HEK293T (cell line): Measurements from ENCODE around the gene RCAN3.

Experiments used
- CTCF ChIA-PET: fragments of 350-600 bp; formaldehyde crosslinking; extraction: SDS; loops from one replicate; lab custom pipeline; 2021; ENCODE audit warnings: antibody characterized with exemption, inconsistent platforms; lab: Yijun Ruan, JAX
- POLR2A ChIA-PET: fragments of 350-600 bp; formaldehyde crosslinking; extraction: SDS; loops from one replicate; lab custom pipeline; 2020; ENCODE audit warnings: antibody characterized with exemption, inconsistent platforms; lab: Yijun Ruan, JAX
- DNase-seq: peaks from one replicate; pipeline ENCODE4 v3.0.0; 2012; ENCODE audit warnings: mixed read lengths; ENCODE audit errors: extremely low spot score
- ARNT ChIP-seq: fragments of 450-650 bp; IDR thresholded peaks from 2 replicates; pipeline ENCODE4 v1.6.1; 2017; ENCODE audit warnings: mild to moderate bottlenecking
- BHLHE40 ChIP-seq: fragments of 450-650 bp; IDR thresholded peaks from 2 replicates; pipeline ENCODE4 v1.6.1; 2016; ENCODE audit warnings: mild to moderate bottlenecking, moderate library complexity, borderline replicate concordance
- CTBP1 ChIP-seq: fragments of 450-650 bp; IDR thresholded peaks from 2 replicates; pipeline ENCODE4 v1.6.1; 2016; ENCODE audit warnings: borderline replicate concordance
- ELF4 ChIP-seq: fragments of 450-650 bp; IDR thresholded peaks from 2 replicates; pipeline ENCODE4 v1.6.1; 2017; ENCODE audit warnings: antibody characterized with exemption
- FOXA1 ChIP-seq: fragments of 450-650 bp; IDR thresholded peaks from 2 replicates; pipeline ENCODE4 v1.6.1; 2016; ENCODE audit warnings: mild to moderate bottlenecking
- FOXK2 ChIP-seq: fragments of 450-650 bp; IDR thresholded peaks from 2 replicates; pipeline ENCODE4 v1.6.1; 2016; ENCODE audit warnings: mild to moderate bottlenecking
- FOXM1 ChIP-seq: fragments of 450-650 bp; IDR thresholded peaks from 2 replicates; pipeline ENCODE4 v1.6.1; 2017; ENCODE audit warnings: mild to moderate bottlenecking, borderline replicate concordance
- HDGF ChIP-seq: fragments of 450-650 bp; IDR thresholded peaks from 2 replicates; pipeline ENCODE4 v1.6.1; 2017; ENCODE audit warnings: antibody characterized with exemption, borderline replicate concordance
- L3MBTL2 ChIP-seq: fragments of 450-650 bp; conservative IDR thresholded peaks from 2 replicates; pipeline ENCODE4 v1.6.1; 2016; ENCODE audit warnings: mild to moderate bottlenecking
- LEF1 ChIP-seq: fragments of 450-650 bp; IDR thresholded peaks from 2 replicates; pipeline ENCODE4 v1.6.1; 2017; ENCODE audit warnings: mild to moderate bottlenecking, borderline replicate concordance
- NFRKB ChIP-seq: fragments of 450-650 bp; IDR thresholded peaks from 2 replicates; pipeline ENCODE4 v1.6.1; 2016; ENCODE audit warnings: mild to moderate bottlenecking, moderate library complexity
- SP1 ChIP-seq: fragments of 450-650 bp; IDR thresholded peaks from 2 replicates; pipeline ENCODE4 v1.6.1; 2017
- SUZ12 ChIP-seq: fragments of 450-650 bp; IDR thresholded peaks from 2 replicates; pipeline ENCODE4 v1.6.1; 2016; ENCODE audit warnings: mild to moderate bottlenecking
- TARDBP ChIP-seq: fragments of 450-650 bp; IDR thresholded peaks from 2 replicates; pipeline ENCODE4 v1.6.1; 2016
- ZNF384 ChIP-seq: fragments of 450-650 bp; IDR thresholded peaks from 2 replicates; pipeline ENCODE4 v1.6.1; 2016
- TF ChIP-seq, protein P1 (sequence below): fragments of 450-650 bp; IDR thresholded peaks from 2 replicates; pipeline ENCODE4 v1.6.1; 2016

The RCAN3 gene

DNA sequence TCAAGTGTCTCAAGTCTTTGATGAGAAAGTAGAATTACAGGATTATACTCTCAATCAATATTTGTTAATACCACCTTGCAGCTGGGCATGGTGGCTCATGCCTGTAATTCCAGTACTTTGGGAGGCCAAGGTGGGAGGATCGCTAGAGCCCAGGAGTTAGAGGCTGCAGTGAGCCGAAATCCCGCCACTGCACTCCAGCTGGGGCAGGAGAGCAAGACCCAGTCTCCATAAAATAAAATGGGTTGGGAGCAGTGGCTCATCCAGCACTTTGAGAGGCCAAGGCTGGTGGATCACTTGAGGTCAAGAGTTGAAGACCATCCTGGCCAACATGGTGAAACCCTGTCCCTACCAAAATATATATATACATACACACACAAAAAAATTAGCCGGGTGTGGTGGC, 52.1 kb downstream of the RCAN3 start:
- no peak for DNase-seq
- no peak for TF ChIP-seq LEF1
- ChIA-PET CTCF (interaction anchor here (1.1 kb wide), 1 partner anchor 13 kb away, joined by 3 read pairs; no protein-coding TSS in a partner anchor), POLR2A (no interaction called here)

DNA sequence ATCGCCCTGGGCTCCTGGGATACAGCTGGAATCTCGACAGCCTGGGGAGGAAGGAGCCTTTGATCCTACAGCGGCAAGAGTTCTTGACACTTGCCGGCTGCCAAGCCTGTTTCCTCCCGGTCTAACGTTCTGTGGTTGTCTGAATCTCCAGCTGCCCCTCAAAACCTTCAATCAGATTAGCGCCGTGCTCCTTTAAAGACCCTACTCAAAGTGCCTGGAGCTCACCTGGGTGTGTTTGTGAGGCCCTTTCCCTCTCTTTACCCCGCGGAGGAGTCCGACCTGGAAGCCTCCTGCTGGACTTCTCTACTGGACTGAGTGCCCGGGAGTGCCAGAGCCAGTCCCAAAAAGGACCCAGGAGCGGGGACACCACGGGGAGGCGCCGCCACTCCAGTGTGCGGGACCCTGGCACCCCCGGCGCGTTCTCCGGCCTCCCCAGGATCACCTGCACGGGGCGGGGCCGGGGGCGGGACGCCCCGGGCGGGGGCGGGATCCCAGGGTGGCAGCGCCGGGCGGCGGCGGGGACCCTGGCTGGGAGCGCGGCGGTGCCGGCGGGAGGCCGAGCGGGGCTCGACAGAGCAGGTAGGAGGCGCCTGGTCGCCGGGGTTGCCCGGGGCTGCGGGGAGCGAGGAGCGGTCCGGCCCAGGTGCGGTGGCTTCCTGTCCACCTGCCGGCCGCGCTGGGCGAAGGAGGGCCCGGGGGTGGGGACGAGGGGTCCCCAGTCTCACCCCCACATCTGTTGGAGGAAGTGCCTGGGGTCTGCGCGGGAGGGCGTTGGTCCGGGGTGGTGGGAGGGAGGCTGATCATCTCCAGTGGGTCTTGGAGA, 53.2 kb downstream of the RCAN3 start, which contains the start of gene NCMAP:
Gene NCMAP (plus strand): TSS at position 497 of the 823 bp plus-strand sequence. CDS start 39,344 bp downstream, outside the sequence.
- ChIA-PET CTCF (no interaction called here), POLR2A (no interaction called here)
- TF ChIP-seq CTBP1 (no peak), FOXA1 (no peak), HDGF (no peak), ARNT (no peak), FOXM1 (no peak)
- TF ChIP-seq, protein P1, sequence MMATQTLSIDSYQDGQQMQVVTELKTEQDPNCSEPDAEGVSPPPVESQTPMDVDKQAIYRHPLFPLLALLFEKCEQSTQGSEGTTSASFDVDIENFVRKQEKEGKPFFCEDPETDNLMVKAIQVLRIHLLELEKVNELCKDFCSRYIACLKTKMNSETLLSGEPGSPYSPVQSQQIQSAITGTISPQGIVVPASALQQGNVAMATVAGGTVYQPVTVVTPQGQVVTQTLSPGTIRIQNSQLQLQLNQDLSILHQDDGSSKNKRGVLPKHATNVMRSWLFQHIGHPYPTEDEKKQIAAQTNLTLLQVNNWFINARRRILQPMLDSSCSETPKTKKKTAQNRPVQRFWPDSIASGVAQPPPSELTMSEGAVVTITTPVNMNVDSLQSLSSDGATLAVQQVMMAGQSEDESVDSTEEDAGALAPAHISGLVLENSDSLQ, result no peak
- no peak for DNase-seq

DNA sequence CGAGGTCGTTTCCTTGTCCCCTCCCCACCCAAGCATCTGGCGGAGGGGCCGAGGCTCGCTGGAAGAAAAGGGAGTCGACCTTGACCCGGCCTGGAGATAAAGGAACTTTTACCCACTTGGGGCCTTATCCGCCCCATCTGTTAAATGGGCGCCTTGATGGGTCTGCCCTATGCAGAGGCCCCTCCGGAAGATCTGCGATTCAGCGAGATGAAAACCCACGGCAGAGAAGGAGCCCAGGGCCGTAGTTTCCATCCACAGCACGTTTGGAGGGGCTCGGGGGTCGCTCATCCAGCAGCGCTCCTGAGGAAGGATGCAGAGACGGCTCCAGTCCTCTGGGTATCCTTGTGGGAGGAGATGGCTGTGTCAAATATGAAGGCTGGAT, 53.8 kb downstream of the RCAN3 start:
- DNase-seq, result no peak
- CTCF ChIA-PET, result no interaction called here

DNA sequence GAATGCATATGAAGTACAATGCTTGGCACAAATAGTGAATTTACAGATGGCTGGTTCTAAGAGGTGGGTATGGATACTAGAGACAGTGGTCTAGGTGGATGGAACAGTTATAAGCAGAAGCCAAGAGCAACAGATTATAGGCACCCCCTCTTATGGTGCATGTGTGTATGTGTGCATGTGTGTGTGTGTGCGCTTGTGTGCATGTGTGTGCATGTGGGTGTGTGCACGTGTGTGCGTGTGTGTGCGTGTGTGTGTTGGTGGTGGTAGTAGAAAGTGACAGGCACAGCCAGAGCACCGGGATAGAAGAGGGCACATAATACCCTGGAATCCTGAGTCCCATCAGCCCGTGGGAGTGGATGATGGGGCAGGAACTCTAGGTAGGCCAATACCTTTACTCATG, 54.6 kb downstream of the RCAN3 start:
- no peak for TF ChIP-seq CTBP1
- TF ChIP-seq ARNT, result no peak
- TF ChIP-seq L3MBTL2, result no peak
- TF ChIP-seq, protein P1, result no peak
- no peak for TF ChIP-seq BHLHE40
- no peak for TF ChIP-seq ELF4
- no peak for TF ChIP-seq FOXM1
- no peak for TF ChIP-seq FOXA1
- TF ChIP-seq HDGF, result no peak
- TF ChIP-seq SP1, result no peak
- TF ChIP-seq SUZ12, result no peak
- TF ChIP-seq TARDBP, result no peak
- no peak for TF ChIP-seq FOXK2
- no peak for TF ChIP-seq NFRKB
- no peak for TF ChIP-seq LEF1
- CTCF ChIA-PET, result no interaction called here
- POLR2A ChIA-PET, result no interaction called here
- DNase-seq, result no peak

More for the DNA sequence above, 53.8 kb downstream of the RCAN3 start:
- POLR2A ChIA-PET, result no interaction called here
- no peak for TF ChIP-seq SP1
- no peak for TF ChIP-seq TARDBP
- TF ChIP-seq FOXK2, result no peak
- TF ChIP-seq FOXA1, result no peak
- TF ChIP-seq FOXM1, result no peak
- no peak for TF ChIP-seq BHLHE40
- no peak for TF ChIP-seq HDGF
- TF ChIP-seq, protein P1, result no peak
- no peak for TF ChIP-seq NFRKB
- no peak for TF ChIP-seq SUZ12
- TF ChIP-seq ARNT, result no peak
- TF ChIP-seq CTBP1, result no peak
- no peak for TF ChIP-seq L3MBTL2
- TF ChIP-seq ELF4, result no peak
- no peak for TF ChIP-seq LEF1
- no peak for TF ChIP-seq ZNF384

DNA sequence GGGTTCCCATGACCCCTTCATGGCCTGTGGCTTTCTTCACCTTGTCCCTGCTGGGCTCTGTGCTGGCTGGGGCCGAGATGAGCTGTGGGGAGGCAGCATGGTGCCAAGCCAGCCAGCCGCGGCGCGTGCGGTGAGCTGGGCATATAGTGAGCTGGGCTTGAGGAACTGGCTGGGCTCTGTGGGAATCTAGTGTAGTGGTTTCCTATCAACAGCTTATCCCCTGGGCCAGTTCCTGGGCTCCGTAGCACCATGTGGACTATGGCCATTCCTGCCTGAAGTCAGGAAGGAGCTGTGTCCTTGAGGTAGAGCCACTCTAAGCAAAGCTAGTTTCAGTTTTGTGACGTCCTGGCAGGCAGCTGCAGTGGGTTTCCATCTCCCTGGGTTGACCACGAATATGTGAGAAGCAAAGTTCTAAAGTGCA, 55.1 kb downstream of the RCAN3 start:
- POLR2A ChIA-PET, result interaction anchor here (0.8 kb wide), 1 partner anchor 55 kb away, joined by 3 read pairs; the partner anchor contains the start of gene RCAN3

More for the DNA sequence above, 55.1 kb downstream of the RCAN3 start:
- CTCF ChIA-PET, result interaction anchor here (0.8 kb wide), 1 partner anchor 30 kb away, joined by 3 read pairs; no protein-coding TSS in a partner anchor
- TF ChIP-seq L3MBTL2 (no peak), SP1 (no peak), NFRKB (no peak), SUZ12 (no peak), BHLHE40 (no peak), FOXK2 (no peak), ELF4 (no peak), LEF1 (no peak), ZNF384 (no peak), ARNT (no peak), FOXA1 (no peak), CTBP1 (no peak), TARDBP (no peak), HDGF (no peak), FOXM1 (no peak)
- TF ChIP-seq, protein P1, result no peak
- DNase-seq, result no peak
